Measurements from ENCODE around the gene C11orf24. TPM values are rescaled to one million over a fixed set of nuclear protein-coding genes. Genes with fewer than 3 reads are reported as not detected.
A peak's percentile ranks its signal among the peaks of the same experiment; 100 is the strongest.
"Not testable (repeated sequence)": the region's sequence is repeated elsewhere in the genome, so short reads cannot be mapped to it uniquely, and the experiment has no call there.

C11orf24 gene
- total RNA-seq, 1 donor from 2014 or later, result 18.5 TPM

GRCh38 chr11:68251765-68252164 is 20.0 kb downstream of the C11orf24 start:
- no peak for DNase-seq

GRCh38 chr11:68244912-68245311 is 26.9 kb downstream of the C11orf24 start:
- DNase-seq, result not testable (repeated sequence)

- not testable (repeated sequence) for DNase-seq
These were observed 27.9 kb downstream of the C11orf24 start for GRCh38 chr11:68243847-68244246.

- no peak for DNase-seq
These were observed 29.2 kb downstream of the C11orf24 start for GRCh38 chr11:68242616-68243015.

GRCh38 chr11:68231621-68232020 is 40.2 kb downstream of the C11orf24 start:
- no peak for DNase-seq

GRCh38 chr11:68229601-68230000 is 42.2 kb downstream of the C11orf24 start:
- DNase-seq, result no peak

- DNase-seq, result no peak
These were observed 45.4 kb downstream of the C11orf24 start for GRCh38 chr11:68226421-68226820.

GRCh38 chr11:68224606-68225005 is 47.2 kb downstream of the C11orf24 start:
- DNase-seq, result no peak

GRCh38 chr11:68223275-68223674 is 48.5 kb downstream of the C11orf24 start:
- no peak for DNase-seq

- DNase-seq, result no peak
These were observed 50.4 kb downstream of the C11orf24 start for GRCh38 chr11:68221406-68221805.

- DNase-seq, result no peak
These were observed 55.4 kb downstream of the C11orf24 start for GRCh38 chr11:68216171-68216938.

GRCh38 chr11:68215524-68216170 is 56.1 kb downstream of the C11orf24 start:
- no peak for DNase-seq

GRCh38 chr11:68215087-68215445 is 56.7 kb downstream of the C11orf24 start:
- no peak for DNase-seq

GRCh38 chr11:68214173-68215086 is 57.3 kb downstream of the C11orf24 start:
- DNase-seq, result no peak

- peak; percentile 92 for DNase-seq
These were observed 58.1 kb downstream of the C11orf24 start for GRCh38 chr11:68213555-68214172.

GRCh38 chr11:68213135-68213515 is 58.6 kb downstream of the C11orf24 start, which contains the start of gene KMT5B:
Gene KMT5B, minus strand, starts transcription at chr11:68213296. Its CDS starts 23,220 bp downstream, at chr11:68190076.
- peak; percentile 35 for DNase-seq

- DNase-seq, result peak; percentile 32
These were observed 59.2 kb downstream of the C11orf24 start for GRCh38 chr11:68212421-68213134.

GRCh38 chr11:68211546-68211945 is 60.2 kb downstream of the C11orf24 start:
- no peak for DNase-seq
